ENCODE measurements around the gene STYXL2.

- TF ChIP-seq, protein P1, sequence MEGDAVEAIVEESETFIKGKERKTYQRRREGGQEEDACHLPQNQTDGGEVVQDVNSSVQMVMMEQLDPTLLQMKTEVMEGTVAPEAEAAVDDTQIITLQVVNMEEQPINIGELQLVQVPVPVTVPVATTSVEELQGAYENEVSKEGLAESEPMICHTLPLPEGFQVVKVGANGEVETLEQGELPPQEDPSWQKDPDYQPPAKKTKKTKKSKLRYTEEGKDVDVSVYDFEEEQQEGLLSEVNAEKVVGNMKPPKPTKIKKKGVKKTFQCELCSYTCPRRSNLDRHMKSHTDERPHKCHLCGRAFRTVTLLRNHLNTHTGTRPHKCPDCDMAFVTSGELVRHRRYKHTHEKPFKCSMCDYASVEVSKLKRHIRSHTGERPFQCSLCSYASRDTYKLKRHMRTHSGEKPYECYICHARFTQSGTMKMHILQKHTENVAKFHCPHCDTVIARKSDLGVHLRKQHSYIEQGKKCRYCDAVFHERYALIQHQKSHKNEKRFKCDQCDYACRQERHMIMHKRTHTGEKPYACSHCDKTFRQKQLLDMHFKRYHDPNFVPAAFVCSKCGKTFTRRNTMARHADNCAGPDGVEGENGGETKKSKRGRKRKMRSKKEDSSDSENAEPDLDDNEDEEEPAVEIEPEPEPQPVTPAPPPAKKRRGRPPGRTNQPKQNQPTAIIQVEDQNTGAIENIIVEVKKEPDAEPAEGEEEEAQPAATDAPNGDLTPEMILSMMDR (IDR thresholded peaks at IDR 0.05; ENCODE audit: low read length) = no peak
- no peak for TF ChIP-seq EZH2 (optimal IDR thresholded peaks at IDR 0.05; ENCODE audit: low read depth, low read length)
- TF ChIP-seq EZH2phosphoT487 (IDR thresholded peaks at IDR 0.05; ENCODE audit: low read length) = no peak
These were observed 24.3 kb downstream of the STYXL2 start for GRCh38 chr1:167118188-167118587.

Measured in MM.1S (cell line).